Astrocyte of the spinal cord (primary cell): ENCODE data around the gene AIRE.

ENCODE experiments used
- DNase-seq: peaks from one replicate; pipeline ENCODE4 v3.0.0; 2011; ENCODE audit warnings: low read depth, low spot score
- H3K4me3 ChIP-seq: 2 replicates; pipeline ENCODE4 v1.5.1; 2011; ENCODE audit warnings: low read depth, mild to moderate bottlenecking, low read length, moderate library complexity
- CTCF ChIP-seq: IDR thresholded peaks from 2 replicates; pipeline ENCODE4 v1.5.1; 2012; ENCODE audit warnings: low read depth, mild to moderate bottlenecking, low read length, inconsistent platforms
- in situ Hi-C: cut with HindIII; loops from 2 replicates; pipeline ENCODE4 v1.10.0; 2017; ENCODE audit warnings: low sequenced_read_pairs

The AIRE gene

DNA sequence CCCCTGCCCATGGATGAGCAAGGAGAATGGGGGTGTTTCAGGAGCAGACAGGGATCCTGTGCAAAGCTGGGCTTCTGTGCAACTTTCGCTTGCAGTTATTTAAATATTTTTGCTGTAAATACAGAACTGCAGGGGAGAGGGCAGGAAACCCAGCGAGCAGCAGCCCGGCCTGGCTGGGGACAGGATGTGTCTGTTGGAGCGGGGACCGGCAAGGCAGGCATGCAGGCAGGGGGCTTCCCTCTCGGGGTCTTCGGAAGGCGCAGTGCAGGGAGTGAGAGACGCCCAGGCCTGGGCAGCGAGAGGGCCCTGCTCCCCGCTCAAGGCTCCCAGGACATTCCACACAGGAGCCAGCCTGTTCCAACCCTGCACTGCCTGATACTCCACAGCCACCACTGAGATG lies 1.7 kb upstream of the AIRE start:
- TF ChIP-seq CTCF = no peak
- no peak overlapping the region for H3K4me3 ChIP-seq
- in situ Hi-C loops = no loop called here
- no peak for DNase-seq

GRCh38 chr21:44286086-44286715 lies 525 bp downstream of the AIRE start:
- no peak for DNase-seq
- TF ChIP-seq CTCF = no peak
- H3K4me3 ChIP-seq = no peak overlapping the region
- in situ Hi-C loops = no loop called here

GRCh38 chr21:44286716-44287632 lies 1.3 kb downstream of the AIRE start:
- DNase-seq = no peak
- in situ Hi-C loops = no loop called here

DNA sequence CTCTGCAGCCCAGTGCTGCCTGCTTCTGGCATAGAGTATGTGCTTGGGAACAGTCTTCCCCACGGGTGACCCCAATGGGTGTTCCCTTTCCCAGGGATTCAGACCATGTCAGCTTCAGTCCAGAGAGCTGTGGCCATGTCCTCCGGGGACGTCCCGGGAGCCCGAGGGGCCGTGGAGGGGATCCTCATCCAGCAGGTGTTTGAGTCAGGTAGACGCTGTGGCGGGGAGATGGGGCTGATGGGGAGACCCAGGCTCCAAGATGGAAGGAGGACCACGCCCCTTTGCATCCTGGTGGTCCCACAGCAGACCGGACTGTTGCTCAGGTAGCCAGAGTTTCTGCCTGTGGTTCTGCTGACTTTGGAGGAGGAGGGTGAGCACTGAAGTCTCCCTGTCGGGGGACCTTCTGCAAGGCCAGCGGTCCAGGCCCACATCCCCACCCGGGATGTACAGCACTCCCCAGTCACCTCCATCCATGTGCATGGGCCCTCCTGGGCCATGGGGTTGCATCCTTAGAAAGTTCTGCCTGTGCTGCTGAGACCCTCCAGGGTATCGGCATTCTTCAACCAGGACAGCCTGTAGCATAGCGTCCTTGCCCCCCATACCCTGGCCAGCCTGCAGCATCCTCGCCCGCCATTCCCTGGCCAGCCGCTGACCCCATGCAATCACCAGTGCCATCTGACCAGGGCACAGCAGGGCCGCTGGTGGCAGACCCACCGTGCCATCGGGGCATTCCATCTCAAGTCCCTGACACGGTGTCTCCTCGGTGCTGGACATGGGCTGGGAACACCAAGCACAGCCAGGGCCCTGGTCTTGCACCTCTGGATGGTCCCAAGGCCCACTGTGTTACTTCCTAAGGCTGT lies 2.8 kb downstream of the AIRE start:
- in situ Hi-C loops = no loop called here
- no peak overlapping the region for H3K4me3 ChIP-seq
- no peak for DNase-seq
- no peak for TF ChIP-seq CTCF

More at GRCh38 chr21:44286716-44287632, 1.3 kb downstream of the AIRE start:
- TF ChIP-seq CTCF = no peak
- no peak overlapping the region for H3K4me3 ChIP-seq

DNA sequence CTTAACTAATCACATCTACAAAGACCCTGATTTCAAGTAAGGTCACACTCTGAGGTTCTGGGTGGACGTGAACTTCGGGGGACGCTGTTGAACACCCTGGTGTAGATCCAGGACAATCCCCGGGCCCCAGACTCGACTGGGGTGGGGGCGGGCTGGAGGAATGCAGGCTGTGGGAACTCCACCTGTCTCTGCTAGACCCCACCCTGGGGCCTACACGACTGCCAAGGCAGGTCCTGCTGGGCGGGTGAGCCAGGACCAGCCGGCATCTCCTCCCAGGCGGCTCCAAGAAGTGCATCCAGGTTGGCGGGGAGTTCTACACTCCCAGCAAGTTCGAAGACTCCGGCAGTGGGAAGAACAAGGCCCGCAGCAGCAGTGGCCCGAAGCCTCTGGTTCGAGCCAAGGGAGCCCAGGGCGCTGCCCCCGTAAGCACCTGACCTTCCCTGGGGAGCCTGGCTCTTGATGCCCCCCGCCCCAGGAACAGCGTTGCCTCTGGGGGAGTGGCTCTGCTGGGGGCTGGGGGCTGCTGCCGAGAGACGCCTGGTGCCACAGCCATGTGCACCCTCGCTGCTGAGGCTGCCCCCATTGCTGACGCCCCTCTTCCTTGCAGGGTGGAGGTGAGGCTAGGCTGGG lies 3.8 kb downstream of the AIRE start:
- TF ChIP-seq CTCF = no peak

More for the DNA sequence above, 3.8 kb downstream of the AIRE start:
- in situ Hi-C loops = no loop called here
- DNase-seq = no peak
- H3K4me3 ChIP-seq = no peak overlapping the region
